Tibial nerve (tissue), 4 donors: ENCODE data around the gene LTBP2. TPM values are rescaled to one million over a fixed set of nuclear protein-coding genes. Genes with fewer than 3 reads are reported as not detected.

ENCODE experiments used
- DNase-seq, 2 donors: peaks; one replicate each; pipeline ENCODE4 v3.0.0-alpha.2; 2019; ENCODE audit warnings: low spot score in 2 of 2
- H3K27ac ChIP-seq, 4 donors: fragments of 200-600 bp; sonication (generic) in 3 of 4; one replicate each; pipeline ENCODE4 v1.5.1; 2017 to 2019; ENCODE audit warnings: mild to moderate bottlenecking in 1 of 4
- H3K27me3 ChIP-seq, 2 donors: fragments of 200-600 bp; sonication (generic) in 1 of 2; one replicate each; pipeline versions ENCODE4 v1.5.1 to v1.6.0; 2017 to 2019
- H3K36me3 ChIP-seq, 3 donors: fragments of 200-600 bp; sonication (generic); one replicate each; pipeline ENCODE4 v1.5.1; 2018 to 2019
- H3K4me1 ChIP-seq, 4 donors: fragments of 200-600 bp; sonication (generic) in 3 of 4; one replicate each; pipeline ENCODE4 v1.5.1; 2017 to 2019
- H3K4me3 ChIP-seq, 4 donors: fragments of 200-600 bp; sonication (generic) in 3 of 4; one replicate each; pipeline ENCODE4 v1.5.1; 2017 to 2019; ENCODE audit warnings: mild to moderate bottlenecking in 1 of 4, moderate library complexity in 1 of 4
- H3K9me3 ChIP-seq, 4 donors: fragments of 200-600 bp; sonication (generic) in 3 of 4; one replicate each; pipeline ENCODE4 v1.5.1; 2017 to 2019
- EP300 ChIP-seq, 2 donors: sonication (generic); formaldehyde crosslinking; IDR thresholded peaks; one replicate each; pipeline ENCODE4 v1.6.1; 2017; ENCODE audit warnings: antibody characterized with exemption in 2 of 2, mild to moderate bottlenecking in 1 of 2
- POLR2A ChIP-seq, 2 donors: fragments of 450-650 bp; IDR thresholded peaks; one replicate each; pipeline ENCODE4 v1.6.1; 2017; ENCODE audit warnings: antibody characterized with exemption in 2 of 2, mild to moderate bottlenecking in 2 of 2, moderate library complexity in 2 of 2
- WGBS, 2 donors: methylation state at CpG; one replicate each; pipeline ENCODE4 v1.1.5; 2018; 5-methylcytosine and 5-hydroxymethylcytosine counted together
- total RNA-seq, 4 donors: library from RNA; depleted of rRNA; stranded (reverse); fragments of >200 nt; gene quantifications; one replicate each; pipeline ENCODE4 v1.1.0, GENCODE V29; 2016
- TF ChIP-seq, protein P1 (sequence below), 5 experiments: fragments of 200-600 bp in 3 of 5; fragments of 450-650 bp in 2 of 5; sonication (generic) in 3 of 5; IDR thresholded peaks; one replicate each; pipeline ENCODE4 v1.5.1; 2016 to 2019; ENCODE audit warnings: antibody characterized with exemption in 5 of 5, mild to moderate bottlenecking in 3 of 5, moderate library complexity in 2 of 5

The LTBP2 gene
- total RNA-seq, 4 donors from 2014 or later, result 67.1 to 276 (median 134) TPM

DNA sequence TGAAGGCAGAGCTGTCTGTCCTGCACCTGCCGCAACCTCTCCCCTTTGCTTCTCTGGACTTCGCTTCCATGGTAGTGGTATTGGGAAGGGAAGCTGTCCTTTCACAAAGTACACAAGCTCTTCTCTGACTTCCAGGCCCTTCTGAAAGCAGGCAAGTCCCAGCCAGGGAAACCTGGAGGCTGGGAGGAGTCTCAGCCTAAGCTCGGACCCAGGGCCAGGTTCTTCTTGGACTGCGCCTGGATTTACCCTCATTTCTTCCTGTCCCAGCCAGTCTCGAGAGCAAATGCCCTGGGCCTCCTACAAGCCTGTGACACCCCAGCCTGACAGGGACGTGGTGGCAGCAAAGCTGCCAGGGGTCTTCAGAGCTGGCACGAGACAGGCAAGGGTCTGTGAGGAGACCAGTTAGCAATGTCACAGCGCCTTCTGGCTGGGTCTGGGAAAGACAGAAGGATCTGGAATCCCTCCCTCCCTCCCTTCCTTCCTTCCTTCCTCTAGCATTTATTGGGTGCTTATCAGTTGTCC lies 96.1 kb downstream of the LTBP2 start:
- H3K27ac ChIP-seq, result peak overlapping the region in 2 of 4 donors; percentile 17 to 77
- H3K4me3 ChIP-seq, result no peak overlapping the region
- DNase-seq, result no peak
- no peaks in the 10 kb centered on the region for H3K9me3 ChIP-seq
- peaks cover 0 to 47% (median 5%) of the 10 kb centered on the region in 4 donors for H3K4me1 ChIP-seq
- TF ChIP-seq POLR2A (IDR thresholded peaks at IDR 0.05) (no peak), EP300 (IDR thresholded peaks at IDR 0.05) (no peak)
- TF ChIP-seq, protein P1, sequence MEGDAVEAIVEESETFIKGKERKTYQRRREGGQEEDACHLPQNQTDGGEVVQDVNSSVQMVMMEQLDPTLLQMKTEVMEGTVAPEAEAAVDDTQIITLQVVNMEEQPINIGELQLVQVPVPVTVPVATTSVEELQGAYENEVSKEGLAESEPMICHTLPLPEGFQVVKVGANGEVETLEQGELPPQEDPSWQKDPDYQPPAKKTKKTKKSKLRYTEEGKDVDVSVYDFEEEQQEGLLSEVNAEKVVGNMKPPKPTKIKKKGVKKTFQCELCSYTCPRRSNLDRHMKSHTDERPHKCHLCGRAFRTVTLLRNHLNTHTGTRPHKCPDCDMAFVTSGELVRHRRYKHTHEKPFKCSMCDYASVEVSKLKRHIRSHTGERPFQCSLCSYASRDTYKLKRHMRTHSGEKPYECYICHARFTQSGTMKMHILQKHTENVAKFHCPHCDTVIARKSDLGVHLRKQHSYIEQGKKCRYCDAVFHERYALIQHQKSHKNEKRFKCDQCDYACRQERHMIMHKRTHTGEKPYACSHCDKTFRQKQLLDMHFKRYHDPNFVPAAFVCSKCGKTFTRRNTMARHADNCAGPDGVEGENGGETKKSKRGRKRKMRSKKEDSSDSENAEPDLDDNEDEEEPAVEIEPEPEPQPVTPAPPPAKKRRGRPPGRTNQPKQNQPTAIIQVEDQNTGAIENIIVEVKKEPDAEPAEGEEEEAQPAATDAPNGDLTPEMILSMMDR (IDR thresholded peaks at IDR 0.05), result no peak
- H3K36me3 ChIP-seq, result peaks cover 0 to 11% (median 0%) of the 10 kb centered on the region in 3 donors
- WGBS, 2 donors, result 85 to 88% methylated on average over 7 to 8 of the region's 8 CpGs
- no peaks in the 10 kb centered on the region for H3K27me3 ChIP-seq

DNA sequence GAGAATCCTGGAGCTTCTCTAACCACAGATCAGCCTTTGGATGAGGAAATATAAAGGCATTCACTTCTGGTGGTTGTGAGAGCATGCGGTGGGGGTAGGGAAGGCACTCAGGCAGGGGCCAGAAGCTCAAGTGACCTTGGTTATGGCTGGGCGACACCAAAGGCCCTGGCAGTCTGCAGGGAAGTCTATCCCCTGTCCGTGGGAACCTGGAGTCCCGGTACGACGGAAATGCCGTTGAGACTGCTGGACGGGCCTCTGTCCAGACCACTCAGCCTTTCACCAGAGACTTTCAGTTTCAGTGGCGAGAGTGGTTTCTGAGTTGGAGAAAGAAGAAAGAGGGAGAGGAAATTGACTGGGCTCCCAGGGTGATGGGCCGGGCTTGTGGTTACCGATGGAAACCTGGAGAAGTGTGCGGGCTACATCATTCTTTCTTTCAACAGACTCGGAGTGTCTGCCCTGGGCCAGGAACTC lies 97.5 kb downstream of the LTBP2 start:
- peak in 1 of 2 donors; percentile 43 for DNase-seq
- Histone ChIP-seq H3K27me3 (no peaks in the 10 kb centered on the region), H3K9me3 (no peaks in the 10 kb centered on the region), H3K36me3 (peaks cover 0 to 6% (median 0%) of the 10 kb centered on the region in 3 donors), H3K27ac (peak overlapping the region; percentile 29 to 77 (median 55)), H3K4me1 (peaks cover 0 to 62% (median 11%) of the 10 kb centered on the region in 4 donors), H3K4me3 (no peak overlapping the region)
- 45 to 67% methylated on average over 12 to 13 of the region's 13 CpGs for WGBS, 2 donors
- TF ChIP-seq EP300 (IDR thresholded peaks at IDR 0.05), result no peak
- TF ChIP-seq, protein P1 (IDR thresholded peaks at IDR 0.05), result no peak
- no peak for TF ChIP-seq POLR2A (IDR thresholded peaks at IDR 0.05)

DNA sequence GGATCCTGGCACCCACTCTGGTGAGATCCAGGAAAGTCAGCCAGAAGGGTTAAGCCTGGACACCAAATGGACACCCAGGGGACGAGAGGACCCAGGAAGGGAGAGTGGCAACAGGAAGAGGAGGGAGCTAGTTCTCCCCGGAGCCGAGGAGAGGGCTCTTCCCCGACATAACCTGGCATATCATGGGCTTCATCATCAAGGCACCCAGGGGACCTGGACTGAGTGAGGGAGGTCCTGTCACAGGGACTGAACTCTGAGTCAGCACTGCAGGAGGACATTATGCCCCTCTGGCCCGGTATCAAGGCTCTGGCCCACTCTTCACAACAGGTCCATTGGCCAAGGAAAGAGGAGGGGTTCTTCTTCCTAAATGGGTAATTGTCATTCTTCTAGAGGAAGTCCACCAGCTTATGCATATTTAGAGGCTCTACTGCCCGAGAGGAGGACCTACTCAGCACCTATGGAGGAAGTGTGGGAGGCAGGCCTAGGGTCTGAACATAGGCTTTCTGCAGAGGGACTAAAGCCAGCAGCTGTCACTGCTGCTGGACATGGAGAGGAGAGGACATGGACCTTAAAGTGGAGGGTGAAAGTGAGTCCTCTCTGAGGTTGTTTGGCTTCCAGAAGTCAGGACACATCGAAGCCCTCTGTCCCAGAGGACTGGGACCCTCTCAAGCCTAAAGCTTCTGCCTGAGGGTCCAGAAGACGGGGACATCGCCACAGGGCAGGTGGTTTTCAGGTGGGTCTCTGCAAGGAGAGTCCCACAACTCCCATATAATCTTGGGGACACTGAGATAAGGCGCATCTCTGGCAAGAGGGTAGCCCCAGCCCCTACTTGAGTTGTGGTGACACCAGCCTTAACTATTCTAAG lies 99.8 kb downstream of the LTBP2 start:
- H3K27me3 ChIP-seq, result no peaks in the 10 kb centered on the region
- H3K4me3 ChIP-seq, result no peak overlapping the region
- peaks cover 0 to 22% (median 0%) of the 10 kb centered on the region in 3 donors for H3K36me3 ChIP-seq
- no peak for DNase-seq
- H3K27ac ChIP-seq, result peak overlapping the region in 3 of 4 donors; percentile 37 to 76 (median 75)
- 79 to 81% methylated on average over 10 of the region's 10 CpGs for WGBS, 2 donors
- TF ChIP-seq, protein P1 (IDR thresholded peaks at IDR 0.05), result no peak
- TF ChIP-seq EP300 (IDR thresholded peaks at IDR 0.05) (no peak), POLR2A (IDR thresholded peaks at IDR 0.05) (no peak)
- H3K4me1 ChIP-seq, result peaks cover 0 to 61% (median 11%) of the 10 kb centered on the region in 4 donors
- no peaks in the 10 kb centered on the region for H3K9me3 ChIP-seq

- Histone ChIP-seq H3K27me3 (no peaks in the 10 kb centered on the region), H3K27ac (peak overlapping the region; percentile 15 to 76 (median 56)), H3K9me3 (no peaks in the 10 kb centered on the region), H3K36me3 (peaks cover 0 to 21% (median 0%) of the 10 kb centered on the region in 3 donors), H3K4me3 (no peak overlapping the region), H3K4me1 (peaks cover 0 to 57% (median 11%) of the 10 kb centered on the region in 4 donors)
- DNase-seq, result no peak
- TF ChIP-seq, protein P1 (IDR thresholded peaks at IDR 0.05), result no peak
- no peak for TF ChIP-seq POLR2A (IDR thresholded peaks at IDR 0.05)
- no peak for TF ChIP-seq EP300 (IDR thresholded peaks at IDR 0.05)
- 31 to 39% methylated on average over 9 to 10 of the region's 10 CpGs for WGBS, 2 donors
Measured at GRCh38 chr14:74510959-74511409, 101.1 kb downstream of the LTBP2 start.
